Lower lobe of right lung (tissue), 2 donors: Measurements from ENCODE around the gene ANXA2. TPM values are rescaled to one million over a fixed set of nuclear protein-coding genes. Genes with fewer than 3 reads are reported as not detected.
"Not testable (repeated sequence)": the region's sequence is repeated elsewhere in the genome, so short reads cannot be mapped to it uniquely, and the experiment has no call there.

Experiments
- ATAC-seq, 2 donors: fragments of 200-7000 bp; cut with Tn5 transposase; one replicate each; pipeline ENCODE4 v1.9.1; 2020 to 2022; ENCODE audit warnings: mild to moderate bottlenecking in 2 of 2, moderate library complexity in 2 of 2
- DNase-seq: peaks from one replicate; pipeline ENCODE4 v3.0.0-alpha.2; 2020
- H3K27ac ChIP-seq: fragments of 200-600 bp; one replicate; pipeline ENCODE4 v1.8.0; 2022
- H3K27me3 ChIP-seq: fragments of 200-600 bp; one replicate; pipeline ENCODE4 v1.8.0; 2022; ENCODE audit warnings: low read depth
- H3K36me3 ChIP-seq: fragments of 200-600 bp; one replicate; pipeline ENCODE4 v1.8.0; 2022; ENCODE audit warnings: mild to moderate bottlenecking
- H3K4me1 ChIP-seq: fragments of 200-600 bp; one replicate; pipeline ENCODE4 v1.8.0; 2022
- H3K4me3 ChIP-seq: fragments of 200-600 bp; one replicate; pipeline ENCODE4 v1.8.0; 2022; ENCODE audit warnings: mild to moderate bottlenecking
- H3K9me3 ChIP-seq: fragments of 200-600 bp; one replicate; pipeline ENCODE4 v1.8.0; 2022
- CTCF ChIP-seq: fragments of 200-600 bp; IDR thresholded peaks from one replicate; pipeline ENCODE4 v1.8.0; 2022; ENCODE audit warnings: antibody characterized with exemption, mild to moderate bottlenecking
- intact Hi-C: fragments of 100-400 bp; cut with DNase I; formaldehyde crosslinking; loops from one replicate; pipeline ENCODE4 v1.11.0; 2022
- total RNA-seq: library from RNA; stranded (reverse); fragmentation: NEBNext Ultra II Directional; extraction: Animal tissue kit (Norgen Biotek cat#: 25700); gene quantifications from one replicate; pipeline ENCODE4 v1.2.1, GENCODE V29; 2021
- donor health status: DM: no; HTN: yes; CAD: no; lungs with severe emphysema.

The ANXA2 gene
- total RNA-seq, 1 donor from 2014 or later: 834 TPM

DNA sequence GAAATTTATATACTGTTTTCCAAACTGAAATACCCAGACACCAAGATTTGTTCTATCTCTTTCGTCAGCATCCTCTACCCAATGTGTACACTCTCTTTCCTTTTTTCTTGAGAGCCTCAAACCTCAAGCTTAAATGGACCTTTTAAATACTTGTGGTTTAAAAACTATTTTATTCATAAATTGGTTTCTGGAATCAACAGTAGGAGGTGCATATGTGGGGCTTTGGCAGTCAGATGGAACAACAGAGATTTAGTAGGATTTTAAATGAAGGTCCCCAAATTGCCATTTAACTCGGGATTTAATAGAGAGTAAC is 33.2 kb downstream of the ANXA2 start:
- ATAC-seq: no peak
- Histone ChIP-seq H3K27ac (no peak overlapping the region), H3K27me3 (no peaks in the 10 kb centered on the region), H3K4me1 (peaks cover 30% of the 10 kb centered on the region), H3K4me3 (no peak overlapping the region), H3K9me3 (no peaks in the 10 kb centered on the region), H3K36me3 (peaks cover 67% of the 10 kb centered on the region)
- intact Hi-C loops: no loop called here
- TF ChIP-seq CTCF: no peak
- no peak for DNase-seq

DNA sequence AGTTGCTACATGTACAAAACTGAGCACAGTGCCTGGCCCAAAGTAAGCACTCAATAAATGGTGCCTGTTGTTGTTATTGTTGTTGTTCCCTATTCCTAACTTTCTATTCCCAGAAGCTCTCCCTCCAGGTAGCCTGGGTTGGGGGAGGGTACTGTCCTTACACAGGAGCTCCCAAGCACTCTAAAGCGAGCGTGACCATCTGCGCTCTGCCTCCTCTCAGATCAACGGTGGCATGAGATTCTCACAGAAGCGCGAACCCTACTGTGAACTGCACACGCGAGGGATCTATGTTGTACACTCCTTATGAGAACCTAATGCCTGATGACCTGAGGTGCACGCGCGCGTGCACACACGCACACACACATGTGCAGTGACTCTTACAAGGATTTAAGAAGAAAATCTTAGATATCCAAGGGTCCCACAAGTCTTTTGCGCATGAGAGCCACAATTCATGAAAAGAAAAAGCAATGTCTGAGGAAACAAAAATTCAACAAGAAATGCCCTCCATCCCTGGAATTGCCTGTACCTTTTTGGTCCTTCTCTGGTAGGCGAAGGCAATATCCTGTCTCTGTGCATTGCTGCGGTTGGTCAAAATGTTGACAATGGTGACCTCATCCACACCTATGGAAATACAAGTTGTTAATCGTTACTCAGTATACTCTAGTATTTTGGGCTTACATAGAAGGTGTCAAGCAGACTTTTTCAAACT is 33.7 kb downstream of the ANXA2 start:
- DNase-seq (no peak), ATAC-seq (peak in 1 of 2 donors; percentile 21)
- no peaks in the 10 kb centered on the region for H3K9me3 ChIP-seq
- peaks cover 68% of the 10 kb centered on the region for H3K36me3 ChIP-seq
- H3K4me3 ChIP-seq: no peak overlapping the region
- TF ChIP-seq CTCF: no peak
- no peaks in the 10 kb centered on the region for H3K27me3 ChIP-seq
- peaks cover 30% of the 10 kb centered on the region for H3K4me1 ChIP-seq
- H3K27ac ChIP-seq: no peak overlapping the region
- intact Hi-C loops: no loop called here

GRCh38 chr15:60363087-60363549 is 34.7 kb downstream of the ANXA2 start:
- no peak for DNase-seq

DNA sequence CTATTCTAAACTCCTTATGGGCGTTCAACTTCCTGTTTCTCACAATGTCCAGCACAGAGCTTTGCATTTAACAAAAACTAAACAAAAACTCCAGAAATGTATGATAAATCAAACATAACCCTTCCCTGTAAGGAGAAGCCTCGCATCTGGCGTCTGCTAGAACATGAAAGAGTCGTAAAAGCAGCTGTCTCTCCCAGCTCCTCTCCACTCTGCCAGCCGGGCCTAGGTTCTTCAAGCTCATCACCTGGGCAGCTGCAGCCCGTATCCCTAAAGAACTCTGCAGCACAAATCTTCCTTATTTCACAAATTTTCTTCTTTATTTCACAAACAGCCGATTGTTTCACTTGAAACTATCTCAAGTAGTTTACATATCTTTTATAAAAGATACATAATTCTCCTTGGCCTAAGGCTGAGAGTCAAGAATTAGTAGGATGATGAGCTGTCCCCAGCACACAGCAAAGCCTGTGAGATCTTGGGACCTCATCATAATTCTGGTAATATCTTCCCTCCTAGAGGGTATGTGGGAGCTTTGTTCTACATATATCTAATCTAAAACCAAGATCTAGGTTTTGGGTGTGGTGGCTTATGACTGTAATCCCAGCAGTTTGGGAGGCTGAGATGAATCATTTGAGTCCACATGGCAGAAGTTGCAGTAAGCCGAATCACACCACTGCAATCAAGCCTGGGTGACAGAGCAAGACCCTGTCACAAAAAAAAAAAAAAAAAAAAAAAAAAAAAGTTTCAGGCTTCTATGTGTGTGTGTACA is 35.3 kb downstream of the ANXA2 start:
- DNase-seq (no peak), ATAC-seq (peak; percentile 24 to 34)
- Histone ChIP-seq H3K4me1 (peaks cover 30% of the 10 kb centered on the region), H3K27me3 (no peaks in the 10 kb centered on the region), H3K36me3 (peaks cover 76% of the 10 kb centered on the region), H3K4me3 (no peak overlapping the region), H3K9me3 (no peaks in the 10 kb centered on the region), H3K27ac (peak overlapping the region; percentile 37)
- intact Hi-C loops: no loop called here
- TF ChIP-seq CTCF: no peak

More at GRCh38 chr15:60363087-60363549, 34.7 kb downstream of the ANXA2 start:
- Histone ChIP-seq H3K27me3 (no peaks in the 10 kb centered on the region), H3K27ac (peak overlapping the region; percentile 37), H3K4me1 (peaks cover 30% of the 10 kb centered on the region), H3K4me3 (no peak overlapping the region), H3K9me3 (no peaks in the 10 kb centered on the region), H3K36me3 (peaks cover 70% of the 10 kb centered on the region)
- TF ChIP-seq CTCF: no peak
- intact Hi-C loops: no loop called here
- ATAC-seq: peak; percentile 7 to 17

DNA sequence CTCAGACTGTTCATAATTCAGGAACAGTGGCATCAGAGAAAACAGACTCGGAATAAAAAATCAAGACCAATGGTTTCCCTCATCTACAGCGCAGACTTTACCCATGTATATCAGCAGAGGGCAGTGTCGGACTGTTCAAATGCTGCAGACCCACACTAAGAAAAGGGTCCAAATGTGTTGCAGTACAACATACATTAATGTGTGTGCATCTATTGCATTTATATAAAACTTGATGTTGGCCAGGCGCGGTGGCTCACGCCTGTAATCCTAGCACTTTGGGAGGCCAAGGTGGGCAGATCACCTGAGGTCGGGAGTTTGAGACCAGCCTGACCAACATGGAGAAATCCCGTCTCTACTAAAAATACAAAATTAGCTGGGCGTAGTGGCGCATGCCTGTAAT is 38.0 kb downstream of the ANXA2 start:
- intact Hi-C loops, H3K27ac ChIP-seq, H3K27me3 ChIP-seq, H3K9me3 ChIP-seq, DNase-seq, H3K4me3 ChIP-seq: not testable (repeated sequence)
- ATAC-seq: peak; percentile 53 to 71
- H3K4me1 ChIP-seq: peaks cover 30% of the 10 kb centered on the region
- peak; percentile 58 for TF ChIP-seq CTCF
- peaks cover 100% of the 10 kb centered on the region for H3K36me3 ChIP-seq
